Trophoblast cell (in vitro differentiated cells and primary cell): Measurements from ENCODE around the gene CCDC148.

Source experiments
- DNase-seq, 2 donors: peaks; one replicate each; pipeline ENCODE4 v3.0.0-alpha.2; 2016
- H2AFZ ChIP-seq: 2 replicates; pipeline ENCODE4 v1.6.1; 2013; ENCODE audit warnings: low read length, moderate library complexity, mild to moderate bottlenecking; ENCODE audit not compliant: insufficient read depth, poor library complexity
- H2AK5ac ChIP-seq: 2 replicates; pipeline ENCODE4 v1.6.1; 2013; ENCODE audit warnings: mild to moderate bottlenecking, low read length
- H2BK120ac ChIP-seq: 2 replicates; pipeline ENCODE4 v1.6.1; 2013; ENCODE audit warnings: low read length, mild to moderate bottlenecking, moderate library complexity; ENCODE audit not compliant: insufficient read depth, poor library complexity
- H2BK12ac ChIP-seq: 2 replicates; pipeline ENCODE4 v1.6.1; 2013; ENCODE audit warnings: mild to moderate bottlenecking, low read length, moderate library complexity
- H2BK5ac ChIP-seq: 2 replicates; pipeline ENCODE4 v1.6.1; 2013; ENCODE audit warnings: low read length, low read depth, moderate library complexity, mild to moderate bottlenecking; ENCODE audit not compliant: poor library complexity
- H3K14ac ChIP-seq: 2 replicates; pipeline ENCODE4 v1.6.1; 2013; ENCODE audit warnings: mild to moderate bottlenecking, low read length
- H3K18ac ChIP-seq: 2 replicates; pipeline ENCODE4 v1.6.1; 2013; ENCODE audit warnings: mild to moderate bottlenecking, low read length
- H3K23ac ChIP-seq: 2 replicates; pipeline ENCODE4 v1.6.1; 2013; ENCODE audit warnings: low read length
- H3K27ac ChIP-seq: 2 replicates; pipeline ENCODE4 v1.5.1; 2013; ENCODE audit warnings: low read depth, mild to moderate bottlenecking, inconsistent platforms, low read length, moderate library complexity
- H3K27me3 ChIP-seq: 2 replicates; pipeline ENCODE4 v1.6.1; 2013; ENCODE audit warnings: inconsistent platforms, mild to moderate bottlenecking, low read length, moderate library complexity; ENCODE audit not compliant: insufficient read depth
- H3K36me3 ChIP-seq, 2 experiments: 1 replicate in 1 of 2; 2 replicates in 1 of 2; pipeline ENCODE4 v1.6.1; 2013; ENCODE audit warnings: low read length in 2 of 2, mild to moderate bottlenecking in 2 of 2, moderate library complexity in 1 of 2; ENCODE audit not compliant: insufficient read depth in 2 of 2, control insufficient read depth in 1 of 2
- H3K4ac ChIP-seq: 2 replicates; pipeline ENCODE4 v1.6.1; 2013; ENCODE audit warnings: low read depth, mild to moderate bottlenecking, low read length, moderate library complexity
- H3K4me1 ChIP-seq, 2 experiments: 1 replicate in 1 of 2; 2 replicates in 1 of 2; pipeline ENCODE4 v1.6.1; 2013; ENCODE audit warnings: low read length in 2 of 2, mild to moderate bottlenecking in 2 of 2, moderate library complexity in 1 of 2; ENCODE audit not compliant: insufficient read depth in 2 of 2, control insufficient read depth in 1 of 2
- H3K4me2 ChIP-seq: 2 replicates; pipeline ENCODE4 v1.6.1; 2013; ENCODE audit warnings: inconsistent platforms, mild to moderate bottlenecking, low read length, moderate library complexity
- H3K4me3 ChIP-seq: 2 replicates; pipeline ENCODE4 v1.5.1; 2013; ENCODE audit warnings: mild to moderate bottlenecking, low read depth, low read length, inconsistent platforms
- H3K79me1 ChIP-seq: one replicate; pipeline ENCODE4 v1.6.1; 2013; ENCODE audit warnings: low read length
- H3K79me2 ChIP-seq: 2 replicates; pipeline ENCODE4 v1.6.1; 2013; ENCODE audit warnings: low read length, mild to moderate bottlenecking; ENCODE audit not compliant: control insufficient read depth, insufficient read depth, poor library complexity
- H3K9ac ChIP-seq: 2 replicates; pipeline ENCODE4 v1.6.1; 2013; ENCODE audit warnings: mild to moderate bottlenecking, low read length
- H3K9me3 ChIP-seq: 2 replicates; pipeline ENCODE4 v1.6.1; 2013; ENCODE audit warnings: low read depth, mild to moderate bottlenecking, control low read depth, inconsistent platforms, low read length; ENCODE audit not compliant: insufficient read depth
- H4K12ac ChIP-seq: 2 replicates; pipeline ENCODE4 v1.6.1; 2013; ENCODE audit warnings: low read depth, mild to moderate bottlenecking, low read length, moderate library complexity
- H4K8ac ChIP-seq: 2 replicates; pipeline ENCODE4 v1.6.1; 2013; ENCODE audit warnings: low read depth, mild to moderate bottlenecking, low read length, moderate library complexity
- H4K91ac ChIP-seq: one replicate; pipeline ENCODE4 v1.6.1; 2013; ENCODE audit warnings: low read depth, mild to moderate bottlenecking, low read length, moderate library complexity
- WGBS: extraction: QIAGEN DNeasy Blood & Tissue Kit; methylation state at CpG from one replicate; pipeline ENCODE4 v1.1.7; 2013; ENCODE audit warnings: missing lambda C conversion rate; ENCODE audit not compliant: insufficient read length, insufficient coverage; ENCODE audit errors: extremely low coverage; 5-methylcytosine and 5-hydroxymethylcytosine counted together

Gene CCDC148

DNA sequence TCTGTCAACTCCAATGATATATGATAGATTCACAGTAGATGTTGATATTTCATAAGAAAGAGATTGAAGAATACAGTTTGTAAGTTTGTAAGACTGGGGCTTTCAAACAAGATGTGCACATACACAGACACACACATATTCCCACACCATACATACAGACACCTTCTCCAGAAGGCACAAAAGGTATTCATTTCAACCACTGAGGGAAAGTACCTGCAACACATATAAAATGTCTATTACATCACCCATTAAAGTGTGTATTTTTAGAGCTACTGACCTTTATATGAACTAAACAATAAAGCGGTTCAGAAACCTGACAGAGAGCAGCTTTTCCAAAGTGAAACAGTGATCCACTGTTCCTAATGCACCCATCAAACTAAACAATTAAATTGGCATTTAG, 53.3 kb downstream of the CCDC148 start:
- Histone ChIP-seq H2BK5ac (no peak overlapping the region), H3K4ac (no peak overlapping the region)
- no CpG with 5 or more reads among the region's 1 CpG for WGBS

DNA sequence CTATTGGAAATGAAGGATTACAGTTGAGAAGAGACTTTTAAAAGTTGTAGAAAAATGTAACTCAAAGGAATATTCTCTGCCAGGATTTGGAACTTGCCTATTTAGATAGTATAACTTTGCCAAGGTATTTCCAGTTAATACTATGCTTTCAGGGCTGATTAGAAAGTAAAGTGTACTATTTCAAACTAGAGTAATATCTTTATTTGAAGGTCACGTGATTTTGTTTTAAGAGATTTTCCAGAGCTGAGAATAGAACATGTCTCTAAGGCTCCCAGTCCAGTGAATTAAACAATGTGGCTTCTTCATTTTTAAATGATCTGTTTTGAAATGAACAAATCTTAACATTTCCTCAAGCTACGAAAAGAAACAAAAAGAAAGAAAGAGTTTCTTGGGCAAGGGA, 53.9 kb downstream of the CCDC148 start:
- Histone ChIP-seq H3K36me3 (no peaks in the 10 kb centered on the region), H2AFZ (no peak overlapping the region), H2BK120ac (no peak overlapping the region), H3K23ac (no peak overlapping the region), H3K4me3 (no peak overlapping the region), H3K9ac (no peak overlapping the region), H3K27ac (no peak overlapping the region), H3K14ac (no peak overlapping the region), H4K91ac (no peak overlapping the region), H2BK5ac (no peak overlapping the region), H3K9me3 (no peaks in the 10 kb centered on the region), H3K4me1 (no peaks in the 10 kb centered on the region), H3K79me1 (no peaks in the 10 kb centered on the region), H4K12ac (no peak overlapping the region), H3K27me3 (no peaks in the 10 kb centered on the region), H4K8ac (no peak overlapping the region), H3K4me2 (no peak overlapping the region), H2AK5ac (no peak overlapping the region), H3K79me2 (no peaks in the 10 kb centered on the region), H2BK12ac (no peak overlapping the region), H3K4ac (no peak overlapping the region), H3K18ac (no peak overlapping the region)
- WGBS = no CpG with 5 or more reads among the region's 2 CpGs
- no peak for DNase-seq

More for the DNA sequence above, 53.3 kb downstream of the CCDC148 start:
- no peak overlapping the region for H4K91ac ChIP-seq
- no peak overlapping the region for H4K8ac ChIP-seq
- H2BK120ac ChIP-seq = no peak overlapping the region
- H3K23ac ChIP-seq = no peak overlapping the region
- no peaks in the 10 kb centered on the region for H3K9me3 ChIP-seq
- H3K36me3 ChIP-seq = no peaks in the 10 kb centered on the region
- no peak overlapping the region for H3K18ac ChIP-seq
- H3K27ac ChIP-seq = no peak overlapping the region
- H3K4me1 ChIP-seq = no peaks in the 10 kb centered on the region
- no peak for DNase-seq
- H3K79me1 ChIP-seq = no peaks in the 10 kb centered on the region
- H3K9ac ChIP-seq = no peak overlapping the region
- no peak overlapping the region for H4K12ac ChIP-seq
- H3K14ac ChIP-seq = no peak overlapping the region
- no peak overlapping the region for H3K4me2 ChIP-seq
- H2AFZ ChIP-seq = no peak overlapping the region
- no peaks in the 10 kb centered on the region for H3K79me2 ChIP-seq
- H2AK5ac ChIP-seq = no peak overlapping the region
- H2BK12ac ChIP-seq = no peak overlapping the region
- H3K27me3 ChIP-seq = no peaks in the 10 kb centered on the region
- H3K4me3 ChIP-seq = no peak overlapping the region

DNA sequence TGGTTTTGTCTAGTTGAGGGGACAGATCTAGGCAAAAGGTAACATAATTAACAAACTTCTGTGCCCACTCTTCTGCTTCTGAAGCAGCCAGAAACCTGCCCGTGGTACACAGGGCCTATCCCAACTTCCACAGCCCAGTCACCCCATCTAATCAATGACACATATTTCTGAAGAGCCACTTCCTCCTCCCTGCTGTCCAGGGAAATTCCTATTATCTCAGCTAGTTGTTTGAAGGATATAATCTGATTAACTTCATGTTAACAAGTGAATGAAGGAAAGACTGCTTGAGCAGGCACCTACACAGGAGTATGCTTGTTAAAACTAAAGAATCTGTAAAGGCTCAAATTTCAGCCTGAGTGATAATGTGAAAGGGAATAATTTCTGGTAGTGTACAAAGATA, 61.4 kb downstream of the CCDC148 start:
- WGBS = no CpG with 5 or more reads among the region's 1 CpG
- no peak overlapping the region for H3K9ac ChIP-seq

DNA sequence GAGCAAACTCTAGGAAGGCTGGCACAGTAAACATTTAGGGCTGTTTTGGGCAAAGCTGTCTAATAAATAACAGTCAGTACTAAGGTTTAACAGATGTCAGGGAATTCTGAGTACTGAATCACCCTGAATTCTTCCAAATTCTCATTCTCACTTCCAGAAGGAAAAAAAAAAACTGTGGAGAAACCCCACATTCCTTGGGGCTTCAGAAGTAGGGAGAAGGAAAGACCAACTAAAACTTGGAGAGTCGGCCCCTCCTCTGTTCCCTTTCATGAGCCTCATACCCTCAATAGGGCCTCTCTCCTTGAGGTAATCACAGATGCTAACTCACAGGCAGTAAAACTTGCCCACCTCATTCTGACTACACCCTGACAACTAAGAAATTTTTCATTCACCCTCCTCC, 62.1 kb downstream of the CCDC148 start:
- Histone ChIP-seq H3K27ac (no peak overlapping the region), H3K23ac (no peak overlapping the region), H3K14ac (no peak overlapping the region), H3K4me1 (no peaks in the 10 kb centered on the region), H3K79me2 (no peaks in the 10 kb centered on the region), H3K9ac (no peak overlapping the region), H4K91ac (no peak overlapping the region), H2BK5ac (no peak overlapping the region), H3K36me3 (no peaks in the 10 kb centered on the region), H3K9me3 (no peaks in the 10 kb centered on the region), H3K4me2 (no peak overlapping the region), H2AFZ (no peak overlapping the region), H3K27me3 (no peaks in the 10 kb centered on the region), H3K4me3 (no peak overlapping the region), H2AK5ac (no peak overlapping the region), H4K8ac (no peak overlapping the region), H2BK12ac (no peak overlapping the region), H4K12ac (no peak overlapping the region), H3K79me1 (no peaks in the 10 kb centered on the region), H3K18ac (no peak overlapping the region), H3K4ac (no peak overlapping the region), H2BK120ac (no peak overlapping the region)
- no CpG with 5 or more reads among the region's 1 CpG for WGBS
- no peak for DNase-seq

More for the DNA sequence above, 61.4 kb downstream of the CCDC148 start:
- Histone ChIP-seq H3K4ac (no peak overlapping the region), H3K4me1 (no peaks in the 10 kb centered on the region), H3K27me3 (no peaks in the 10 kb centered on the region), H2BK5ac (no peak overlapping the region), H2BK12ac (no peak overlapping the region), H3K23ac (no peak overlapping the region), H2AK5ac (no peak overlapping the region), H4K8ac (no peak overlapping the region), H3K9me3 (no peaks in the 10 kb centered on the region), H3K79me2 (no peaks in the 10 kb centered on the region), H3K27ac (no peak overlapping the region), H3K36me3 (no peaks in the 10 kb centered on the region), H3K4me2 (no peak overlapping the region), H2BK120ac (no peak overlapping the region), H3K79me1 (no peaks in the 10 kb centered on the region), H3K14ac (no peak overlapping the region), H3K18ac (no peak overlapping the region), H4K12ac (no peak overlapping the region), H2AFZ (no peak overlapping the region), H4K91ac (no peak overlapping the region), H3K4me3 (no peak overlapping the region)
- no peak for DNase-seq
